Measurements from ENCODE around the gene RFTN1. TPM values are rescaled to one million over a fixed set of nuclear protein-coding genes. Genes with fewer than 3 reads are reported as not detected.

Gene RFTN1
- total and polyA plus RNA-seq, 2 donors (not counting 1 experiment from before 2014, with no cell fraction given): 32.4 to 156 TPM

GRCh38 chr3:16503191-16503776, 10.2 kb downstream of the RFTN1 start:
- intact Hi-C loops (cut with micrococcal nuclease): no loop called here
- no peaks in the 10 kb centered on the region for H3K9me3 Mint-ChIP-seq (ENCODE audit: insufficient read depth)
- peaks cover 72% of the 10 kb centered on the region for H4K20me1 ChIP-seq (ENCODE audit: control insufficient read depth, insufficient read depth, low read length, poor library complexity, severe bottlenecking)
- ChIA-PET POLR2A (no interaction called here), CTCF (interaction anchor here (1.1 kb wide), 1 partner anchor 13 kb away, joined by 3 read pairs; no protein-coding TSS in a partner anchor)
- H3K27me3 ChIP-seq (replicated peaks in 1 of 4; ENCODE audit: control extremely low read depth in 1 of 4, control insufficient read depth in 3 of 4, insufficient read depth in 4 of 4, low read length in 3 of 4): no peaks in the 10 kb centered on the region
- H3K36me3 ChIP-seq (replicated peaks in 1 of 2; ENCODE audit: control extremely low read depth in 1 of 2, control insufficient read depth in 1 of 2, extremely low read depth in 1 of 2, insufficient read depth in 2 of 2, low read length in 1 of 2): peaks cover 0 to 21% of the 10 kb centered on the region in 2 experiments
- H3K27ac ChIP-seq (ENCODE audit: low read length in 2 of 2): no peak overlapping the region
- peak overlapping the region; percentile 1 for H3K4me2 ChIP-seq (replicated peaks; ENCODE audit: low read depth, low read length, poor library complexity, severe bottlenecking)
- no peak overlapping the region for H3K4me3 Mint-ChIP-seq
- H3K4me1 Mint-ChIP-seq: peaks cover 79% of the 10 kb centered on the region
- H3K4me3 ChIP-seq (ENCODE audit: control extremely low read depth in 1 of 5, extremely low read depth in 1 of 5, insufficient read depth in 1 of 5, low read depth in 2 of 5, low read length in 4 of 5): no peak overlapping the region
- peaks cover 0 to 6% (median 0%) of the 10 kb centered on the region in 3 donors for H3K9me3 ChIP-seq (ENCODE audit: control extremely low read depth in 1 of 3, control insufficient read depth in 2 of 3, insufficient read depth in 1 of 3, low read length in 2 of 3)
- H3K9ac ChIP-seq (ENCODE audit: low read length): no peak overlapping the region
- H3K79me2 ChIP-seq (ENCODE audit: control insufficient read depth, insufficient read depth, low read length): peaks cover 99% of the 10 kb centered on the region
- H2AFZ ChIP-seq (ENCODE audit: insufficient read depth, low read depth, low read length, poor library complexity, severe bottlenecking): no peak overlapping the region
- peaks cover 62 to 66% of the 10 kb centered on the region in 2 donors for H3K4me1 ChIP-seq (ENCODE audit: control insufficient read depth in 2 of 2, insufficient read depth in 2 of 2, low read length in 2 of 2)
- 86% methylated on average over 1 of the region's 1 CpG for WGBS (ENCODE audit: insufficient coverage)
- ATAC-seq (ENCODE audit: low read depth) (no peak), DNase-seq (no peak)
- no peak for TF ChIP-seq EZH2 (IDR thresholded peaks at IDR 0.05; ENCODE audit: borderline replicate concordance, insufficient read depth, low read depth, low read length, poor library complexity, severe bottlenecking)
- TF ChIP-seq CTCF (IDR thresholded peaks at IDR 0.05): no peak
- no peak overlapping the region for H3K27ac Mint-ChIP-seq
- H3K27me3 Mint-ChIP-seq: no peaks in the 10 kb centered on the region

- Mint-ChIP-seq H3K4me1 (peaks cover 76% of the 10 kb centered on the region), H3K27ac (no peak overlapping the region), H3K9me3 (ENCODE audit: insufficient read depth) (no peaks in the 10 kb centered on the region), H3K4me3 (no peak overlapping the region), H3K27me3 (no peaks in the 10 kb centered on the region)
- POLR2A ChIA-PET: no interaction called here
- H3K27ac ChIP-seq (ENCODE audit: low read length in 2 of 2): no peak overlapping the region
- H3K9me3 ChIP-seq (ENCODE audit: control extremely low read depth in 1 of 3, control insufficient read depth in 2 of 3, insufficient read depth in 1 of 3, low read length in 2 of 3): peaks cover 0 to 6% (median 0%) of the 10 kb centered on the region in 3 donors
- H4K20me1 ChIP-seq (ENCODE audit: control insufficient read depth, insufficient read depth, low read length, poor library complexity, severe bottlenecking): peaks cover 69% of the 10 kb centered on the region
- H2AFZ ChIP-seq (ENCODE audit: insufficient read depth, low read depth, low read length, poor library complexity, severe bottlenecking): no peak overlapping the region
- H3K4me3 ChIP-seq (ENCODE audit: control extremely low read depth in 1 of 5, extremely low read depth in 1 of 5, insufficient read depth in 1 of 5, low read depth in 2 of 5, low read length in 4 of 5): no peak overlapping the region
- peaks cover 0 to 21% of the 10 kb centered on the region in 2 experiments for H3K36me3 ChIP-seq (replicated peaks in 1 of 2; ENCODE audit: control extremely low read depth in 1 of 2, control insufficient read depth in 1 of 2, extremely low read depth in 1 of 2, insufficient read depth in 2 of 2, low read length in 1 of 2)
- intact Hi-C loops (cut with micrococcal nuclease): no loop called here
- no peak overlapping the region for H3K4me2 ChIP-seq (replicated peaks; ENCODE audit: low read depth, low read length, poor library complexity, severe bottlenecking)
- ATAC-seq (ENCODE audit: low read depth): no peak
- no peaks in the 10 kb centered on the region for H3K27me3 ChIP-seq (replicated peaks in 1 of 4; ENCODE audit: control extremely low read depth in 1 of 4, control insufficient read depth in 3 of 4, insufficient read depth in 4 of 4, low read length in 3 of 4)
- no peak for DNase-seq
- H3K9ac ChIP-seq (ENCODE audit: low read length): no peak overlapping the region
- CTCF ChIA-PET: interaction anchor here (1.1 kb wide), 1 partner anchor 14 kb away, joined by 3 read pairs; no protein-coding TSS in a partner anchor
- H3K79me2 ChIP-seq (ENCODE audit: control insufficient read depth, insufficient read depth, low read length): peaks cover 97% of the 10 kb centered on the region
- peaks cover 61 to 69% of the 10 kb centered on the region in 2 donors for H3K4me1 ChIP-seq (ENCODE audit: control insufficient read depth in 2 of 2, insufficient read depth in 2 of 2, low read length in 2 of 2)
- TF ChIP-seq EZH2 (IDR thresholded peaks at IDR 0.05; ENCODE audit: borderline replicate concordance, insufficient read depth, low read depth, low read length, poor library complexity, severe bottlenecking) (no peak), CTCF (IDR thresholded peaks at IDR 0.05) (no peak)
- 87% methylated on average over 5 of the region's 7 CpGs for WGBS (ENCODE audit: insufficient coverage)
These were observed 11.1 kb downstream of the RFTN1 start for GRCh38 chr3:16502347-16502908.
